Ovary (tissue), 9 donors: ENCODE measurements around the gene CSF3. TPM values are rescaled to one million over a fixed set of nuclear protein-coding genes. Genes with fewer than 3 reads are reported as not detected.

Source experiments
- DNase-seq, 5 donors: peaks; one replicate each; pipeline ENCODE4 v3.0.0-alpha.2; 2019 to 2020
- H3K27ac ChIP-seq, 2 donors: fragments of 200-600 bp; one replicate each; pipeline versions ENCODE4 v1.5.1 to v1.8.0; 2019 to 2022
- H3K27me3 ChIP-seq: fragments of 200-600 bp; one replicate; pipeline ENCODE4 v1.8.0; 2022
- H3K36me3 ChIP-seq: fragments of 200-600 bp; sonication (generic); one replicate; pipeline ENCODE4 v1.5.1; 2019
- H3K4me1 ChIP-seq: one replicate; pipeline ENCODE4 v1.8.1; 2013; ENCODE audit warnings: mild to moderate bottlenecking, moderate library complexity; ENCODE audit not compliant: insufficient read depth
- H3K4me3 ChIP-seq: fragments of 200-600 bp; sonication (generic); one replicate; pipeline ENCODE4 v1.5.1; 2017
- H3K9me3 ChIP-seq, 2 donors: fragments of 200-600 bp in 1 of 2; sonication (generic) in 1 of 2; one replicate each; pipeline versions ENCODE4 v1.5.1 to v1.8.1; 2013 to 2019; ENCODE audit warnings: mild to moderate bottlenecking in 1 of 2, moderate library complexity in 1 of 2
- CTCF ChIP-seq, 3 donors: fragments of 450-650 bp in 2 of 3; fragments of 200-600 bp in 1 of 3; IDR thresholded peaks; one replicate each; pipeline versions ENCODE4 v1.5.1 to v1.8.0; 2016 to 2022; ENCODE audit warnings: antibody characterized with exemption in 3 of 3, mild to moderate bottlenecking in 1 of 3
- EP300 ChIP-seq: sonication (generic); formaldehyde crosslinking; IDR thresholded peaks from one replicate; pipeline ENCODE4 v1.6.1; 2017; ENCODE audit warnings: antibody characterized with exemption
- POLR2A ChIP-seq: fragments of 450-650 bp; IDR thresholded peaks from one replicate; pipeline ENCODE4 v1.6.1; 2017; ENCODE audit warnings: antibody characterized with exemption, mild to moderate bottlenecking, moderate library complexity
- WGBS, 3 donors: extraction: QIAGEN DNeasy Blood & Tissue Kit in 1 of 3; methylation state at CpG; one replicate each; pipeline versions ENCODE4 v1.1.5 to v1.1.7; 2013 to 2017; 5-methylcytosine and 5-hydroxymethylcytosine counted together
- intact Hi-C, 4 donors: fragments of 100-400 bp; cut with DNase I; formaldehyde crosslinking; loops; one replicate each; pipeline versions ENCODE4 v1.11.0 to v1.15.1; 2022 to 2023
- polyA plus RNA-seq, 2 donors: library from polyadenylated mRNA; stranded (reverse); fragments of 200-250 nt in 1 of 2; fragments of 350-450 nt in 1 of 2; fragmentation: Illumina TruSeq in 1 of 2; extraction: RNeasy Lipid Tissue Mini Kit (QIAGEN cat#74804) in 1 of 2; gene quantifications; one replicate each; pipeline ENCODE4 v1.2.3, GENCODE V29; 2013 to 2014
- total RNA-seq, 7 donors: library from RNA; depleted of rRNA in 2 of 7; stranded (reverse); fragments of >200 nt in 2 of 7; fragmentation: NEBNext Ultra II Directional in 3 of 7; extraction: Animal tissue kit (Norgen Biotek cat#: 25700) in 3 of 7; gene quantifications; one replicate each; pipeline versions ENCODE4 v1.1.0 to v1.2.4, GENCODE V29; 2016 to 2023
- donor health status: DM: no; HTN: no; CAD: no; lungs with moderate emphysema.
- donor health status: DM: no; HTN: no; CAD: no.
- donor health status: Bipolar disorder and iron deficiency.
- donor health status: DM: yes; HTN: yes; CAD: no.
- donor health status: DM: no; HTN: no; CAD: no.
- donor health status: DM: yes; HTN: yes; CAD: no.

The CSF3 gene
- total and polyA plus RNA-seq, 9 donors = 0.32 to 197 (median 1.4) TPM; not detected in 3

DNA sequence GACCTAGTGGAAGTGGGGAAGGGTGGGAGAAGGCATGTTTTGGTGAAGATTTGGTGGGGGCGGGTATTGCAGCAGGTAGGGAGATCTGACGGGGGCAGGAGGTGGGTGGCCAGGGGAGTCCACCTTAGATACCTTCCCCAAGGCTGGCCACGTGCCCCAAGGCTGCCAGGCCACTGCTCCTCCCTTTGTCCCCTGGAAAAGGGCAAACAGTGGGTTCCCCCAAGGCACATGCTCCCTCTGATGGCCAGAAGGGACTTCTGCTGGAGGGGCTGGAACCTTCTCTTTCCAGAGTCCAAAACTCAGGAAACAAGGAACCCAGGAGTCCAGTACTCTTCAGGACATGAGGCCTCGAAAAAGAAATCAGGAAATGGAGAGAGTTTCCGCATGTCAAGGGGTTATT, 40.8 kb upstream of the CSF3 start:
- 82 to 91% (median 83%) methylated on average over 5 of the region's 5 CpGs for WGBS, 3 donors
- Histone ChIP-seq H3K9me3 (no peaks in the 10 kb centered on the region), H3K27ac (no peak overlapping the region), H3K36me3 (no peaks in the 10 kb centered on the region), H3K4me1 (no peaks in the 10 kb centered on the region), H3K27me3 (no peaks in the 10 kb centered on the region), H3K4me3 (no peak overlapping the region)
- TF ChIP-seq POLR2A = no peak
- TF ChIP-seq CTCF (IDR thresholded peaks at IDR 0.05) = no peak
- no peak for TF ChIP-seq EP300
- no peak for DNase-seq
- intact Hi-C loops = no loop called here

- no peak for DNase-seq
- Histone ChIP-seq H3K27me3 (no peaks in the 10 kb centered on the region), H3K9me3 (no peaks in the 10 kb centered on the region), H3K4me3 (no peak overlapping the region), H3K27ac (no peak overlapping the region), H3K4me1 (no peaks in the 10 kb centered on the region), H3K36me3 (no peaks in the 10 kb centered on the region)
- WGBS, 3 donors = 54 to 61% (median 61%) methylated on average over 4 of the region's 4 CpGs
- intact Hi-C loops = no loop called here
- TF ChIP-seq CTCF (IDR thresholded peaks at IDR 0.05) (no peak), POLR2A (no peak), EP300 (no peak)
These were observed 39.4 kb upstream of the CSF3 start for GRCh38 chr17:39975801-39976200.

GRCh38 chr17:39979016-39979670, 36.1 kb upstream of the CSF3 start:
- TF ChIP-seq CTCF (IDR thresholded peaks at IDR 0.05) (no peak), POLR2A (no peak), EP300 (no peak)
- H3K27ac ChIP-seq = no peak overlapping the region
- no peaks in the 10 kb centered on the region for H3K9me3 ChIP-seq
- no peak for DNase-seq
- no peaks in the 10 kb centered on the region for H3K36me3 ChIP-seq
- 29 to 48% (median 37%) methylated on average over 5 of the region's 5 CpGs for WGBS, 3 donors
- H3K4me3 ChIP-seq = no peak overlapping the region
- H3K4me1 ChIP-seq = peaks cover 1% of the 10 kb centered on the region
- intact Hi-C loops = loop anchor here in 1 of 4 donors (2.0 kb wide), 1 partner anchor 18 kb away; no protein-coding TSS in a partner anchor
- no peaks in the 10 kb centered on the region for H3K27me3 ChIP-seq

DNA sequence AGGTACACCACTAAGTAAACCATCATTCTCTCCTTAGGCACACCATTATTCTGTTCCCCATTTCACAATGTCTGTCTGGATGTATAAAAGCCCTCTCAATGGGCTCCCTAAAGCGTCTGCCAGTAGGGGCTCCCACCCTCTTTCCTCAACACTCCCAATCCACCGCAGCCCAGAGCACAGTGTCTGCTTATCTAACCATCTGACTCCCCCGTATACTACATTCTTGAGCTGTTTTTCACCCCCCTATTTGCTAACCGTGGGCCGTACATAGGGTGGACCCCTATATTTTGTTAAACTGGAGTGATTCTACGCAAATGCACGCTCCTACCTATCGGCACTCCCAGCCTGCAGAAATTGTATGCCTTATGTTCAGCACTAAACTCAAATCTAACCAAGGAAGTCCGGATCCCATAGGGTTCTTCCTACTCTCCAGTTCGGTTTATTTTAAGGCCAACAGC, 35.3 kb upstream of the CSF3 start:
- intact Hi-C loops = loop anchor here in 1 of 4 donors (2.0 kb wide), 1 partner anchor 19 kb away; no protein-coding TSS in a partner anchor
- peak in 1 of 5 donors; percentile 28 for DNase-seq
- peaks cover 1% of the 10 kb centered on the region for H3K4me1 ChIP-seq
- peak overlapping the region; percentile 46 for H3K4me3 ChIP-seq
- no peaks in the 10 kb centered on the region for H3K27me3 ChIP-seq
- no peaks in the 10 kb centered on the region for H3K36me3 ChIP-seq
- 0 to 1% (median 1%) methylated on average over 10 of the region's 10 CpGs for WGBS, 3 donors
- H3K27ac ChIP-seq = peak overlapping the region in 1 of 2 donors; percentile 20
- no peaks in the 10 kb centered on the region for H3K9me3 ChIP-seq
- TF ChIP-seq POLR2A (no peak), CTCF (IDR thresholded peaks at IDR 0.05) (no peak), EP300 (no peak)
